HG03159 (cell line): ENCODE data around the gene LRRC47.

ENCODE experiments used
- ATAC-seq: cut with Tn5 transposase; IDR thresholded peaks from one replicate; pipeline ENCODE4 v1.9.1; 2021; ENCODE audit warnings: mild to moderate bottlenecking, moderate library complexity; ENCODE audit not compliant: unreplicated experiment

LRRC47 gene

DNA sequence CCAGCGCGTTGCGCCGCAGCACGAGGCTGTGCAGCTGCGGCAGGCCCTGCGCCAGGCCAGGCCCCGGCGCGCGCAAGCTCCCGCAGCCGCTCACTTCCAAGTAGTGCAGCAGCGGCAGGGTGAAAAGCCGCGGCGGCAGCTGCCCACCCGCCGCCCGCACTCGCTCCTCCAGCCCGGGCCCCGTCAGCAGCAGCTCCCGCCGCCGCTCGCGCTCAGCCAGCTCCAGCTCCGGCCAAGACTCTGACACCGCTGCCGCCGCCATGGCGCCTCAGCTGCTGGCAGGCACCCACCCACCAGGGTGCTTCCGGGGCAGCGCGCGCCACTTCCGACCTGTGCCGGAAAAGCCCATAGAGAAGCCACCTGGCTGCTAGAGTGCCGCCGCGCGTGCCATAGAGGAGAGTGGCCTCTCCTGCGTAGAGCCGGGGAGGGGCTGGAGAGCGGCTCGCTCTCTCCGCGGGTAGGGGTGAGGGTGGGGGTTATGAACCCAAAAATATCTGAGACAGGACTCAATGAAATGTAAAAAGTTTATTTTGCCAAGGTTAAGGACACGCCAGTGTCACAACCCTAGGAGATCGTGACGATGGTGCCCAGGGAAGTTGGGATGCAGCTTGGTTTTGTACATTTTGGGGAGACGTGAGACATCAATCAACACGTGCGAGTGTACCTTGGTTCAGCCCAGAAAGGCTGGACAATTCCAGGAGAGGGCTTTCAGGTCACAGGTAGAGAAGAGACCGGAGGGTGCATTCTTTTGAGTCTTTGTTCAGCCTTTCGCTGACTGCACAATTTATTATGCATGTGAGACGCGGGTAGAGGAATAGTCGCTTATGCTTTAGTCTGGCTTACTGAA is at the start of gene LRRC47:
Gene LRRC47 (minus strand): TSS at position 284 of the 847 bp plus-strand sequence. CDS start 22 bp downstream, at position 262.
- peak; percentile 98 for ATAC-seq

DNA sequence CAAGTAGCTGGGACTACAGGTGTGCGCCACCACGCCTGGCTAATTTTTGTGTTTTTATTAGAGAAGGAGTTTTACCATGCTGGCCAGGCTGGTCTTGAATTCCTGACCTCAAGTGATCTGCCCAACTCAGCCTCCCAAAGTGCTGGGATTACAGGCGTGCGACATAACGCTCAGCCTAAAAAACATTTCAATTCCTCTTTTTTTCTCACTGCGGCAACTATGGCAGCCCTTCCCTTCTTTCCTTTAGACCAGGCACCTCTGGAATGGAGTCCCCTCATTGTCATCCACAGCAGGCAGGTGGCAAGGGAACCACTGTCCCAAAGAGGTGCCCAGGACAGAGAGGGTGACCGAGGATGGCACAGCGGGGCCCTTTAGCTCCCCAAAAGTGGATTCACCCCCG is 46.6 kb upstream of the LRRC47 start:
- no peak for ATAC-seq

DNA sequence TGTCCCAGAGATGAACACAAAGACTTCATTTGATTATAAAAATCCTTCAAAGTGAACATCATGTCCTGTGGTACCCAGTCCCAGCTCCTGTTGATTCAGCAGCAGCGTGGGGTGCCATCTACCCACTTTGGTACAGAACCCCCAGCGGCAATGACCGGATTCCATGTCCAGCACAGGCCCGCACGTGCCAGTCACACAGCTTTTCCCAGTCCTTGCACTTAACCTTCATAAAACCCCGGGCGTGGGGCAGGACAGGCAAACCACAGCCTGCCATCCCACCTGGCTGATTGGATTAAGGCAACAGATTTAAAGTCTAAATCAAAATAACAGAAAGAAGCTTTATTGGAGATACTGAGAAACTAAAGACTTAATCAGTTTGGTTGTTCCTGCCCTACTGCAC is 45.2 kb upstream of the LRRC47 start:
- no peak for ATAC-seq

DNA sequence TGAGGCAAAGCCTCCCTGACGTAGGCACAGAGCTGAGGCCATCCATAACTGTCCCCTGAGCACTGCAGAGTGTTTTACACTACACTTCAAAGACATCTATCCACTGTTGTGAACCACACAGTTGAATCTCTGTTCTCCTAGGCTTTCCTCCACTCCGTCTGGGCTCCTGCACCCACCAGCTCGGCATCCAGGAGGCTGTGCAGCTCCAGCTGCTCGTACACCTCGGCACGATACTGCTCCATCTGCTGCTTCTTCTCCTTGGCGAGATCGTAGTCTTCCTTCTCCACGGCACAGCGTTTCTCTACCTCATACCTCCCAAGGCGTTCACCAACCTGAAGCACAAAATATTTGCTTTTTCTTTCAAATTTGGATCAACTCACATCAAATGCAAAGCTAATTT is 42.5 kb upstream of the LRRC47 start:
- no peak for ATAC-seq

DNA sequence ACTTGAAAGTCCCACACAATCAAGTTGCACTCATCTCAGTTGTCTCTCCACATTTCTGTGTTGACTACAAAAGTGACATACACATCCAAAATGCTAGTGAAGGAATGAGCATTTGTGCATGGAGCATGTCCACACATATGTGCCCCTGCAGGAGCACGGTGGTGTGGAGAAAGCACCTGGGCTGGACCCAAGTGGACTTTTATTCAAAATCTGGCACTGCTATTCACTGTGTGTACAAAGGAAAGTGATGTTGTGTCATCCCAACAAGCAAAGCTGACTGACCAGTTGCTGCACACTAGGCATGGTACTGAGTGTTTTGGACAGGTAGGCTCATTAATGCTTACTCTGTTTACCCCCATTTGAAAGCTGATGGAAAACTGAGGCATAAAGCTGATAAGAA is 41.4 kb upstream of the LRRC47 start:
- no peak for ATAC-seq

DNA sequence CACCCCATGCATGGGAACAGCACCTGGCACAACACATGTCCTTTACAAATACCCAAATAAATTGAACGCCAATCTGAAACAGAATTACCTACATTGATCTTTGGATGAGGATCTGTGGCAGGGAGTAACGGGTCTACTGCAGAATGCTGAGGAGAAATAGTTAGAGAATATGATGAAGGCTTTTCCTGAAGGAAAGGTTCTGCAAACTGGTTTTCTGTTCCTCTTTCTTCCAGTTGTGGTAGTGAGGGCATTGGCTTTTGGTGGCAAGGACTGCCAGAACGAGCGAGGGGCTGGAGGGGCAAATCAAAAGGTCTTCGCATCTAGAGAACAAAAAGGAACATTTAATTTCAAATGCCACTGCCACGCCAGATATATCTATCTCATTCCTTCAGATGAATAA is 40.9 kb upstream of the LRRC47 start:
- no peak for ATAC-seq

DNA sequence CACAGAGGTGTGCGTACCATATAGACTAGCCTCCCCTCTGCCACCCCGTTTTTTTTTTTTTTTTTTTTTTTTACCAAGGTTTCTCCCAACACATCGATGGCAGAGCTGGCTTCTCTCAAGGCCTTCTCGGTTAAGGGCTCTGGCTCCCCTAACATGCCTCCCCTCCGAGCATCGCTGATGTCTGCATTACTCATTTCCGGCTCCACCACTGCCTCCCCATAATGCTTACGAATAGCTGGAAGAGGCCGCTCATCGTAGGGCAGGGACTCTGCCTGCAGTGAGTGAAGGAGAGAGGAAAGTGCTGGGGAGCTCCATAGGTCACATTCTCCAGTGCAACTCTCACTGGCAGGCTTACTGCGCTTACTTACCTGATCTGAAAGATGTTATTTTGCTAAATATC is 40.1 kb upstream of the LRRC47 start:
- ATAC-seq, result no peak

DNA sequence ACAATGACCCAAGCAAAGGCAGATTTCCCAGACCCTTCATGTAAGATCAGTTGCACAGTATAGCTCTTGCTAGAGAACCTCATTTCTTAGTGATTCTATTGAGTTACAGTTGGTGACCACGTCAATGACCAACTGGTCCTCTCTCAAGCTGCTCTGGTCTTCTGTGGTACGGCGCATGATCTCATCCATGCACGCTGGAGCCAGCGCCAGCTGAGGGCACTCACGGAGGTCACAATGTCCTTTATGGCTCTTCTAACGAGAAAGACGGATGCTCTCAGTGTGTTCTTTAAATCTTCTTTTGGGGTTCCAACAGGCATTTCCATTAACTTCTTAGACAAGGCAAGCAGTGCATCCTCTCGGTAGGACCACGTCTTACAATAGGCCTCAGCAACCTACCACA is 38.4 kb upstream of the LRRC47 start:
- ATAC-seq, result no peak

DNA sequence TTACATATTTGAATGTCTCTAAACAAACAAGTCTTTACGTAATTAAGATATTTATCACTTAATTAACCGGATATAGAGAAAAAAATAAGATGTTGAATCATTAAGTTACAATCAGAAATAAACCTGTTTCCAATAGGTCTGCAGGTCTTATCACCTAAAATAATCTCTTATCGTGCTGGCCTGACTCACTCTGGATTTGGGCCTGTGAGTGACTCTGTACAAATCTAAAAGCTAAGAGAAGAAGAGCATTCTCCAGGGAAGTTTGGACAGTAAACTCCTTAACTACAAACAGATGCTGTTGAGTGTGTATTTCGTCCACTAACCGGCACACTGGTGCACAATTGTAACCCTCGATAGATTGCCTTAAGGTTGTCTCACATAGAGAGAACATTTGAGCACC is 35.4 kb upstream of the LRRC47 start:
- no peak for ATAC-seq

DNA sequence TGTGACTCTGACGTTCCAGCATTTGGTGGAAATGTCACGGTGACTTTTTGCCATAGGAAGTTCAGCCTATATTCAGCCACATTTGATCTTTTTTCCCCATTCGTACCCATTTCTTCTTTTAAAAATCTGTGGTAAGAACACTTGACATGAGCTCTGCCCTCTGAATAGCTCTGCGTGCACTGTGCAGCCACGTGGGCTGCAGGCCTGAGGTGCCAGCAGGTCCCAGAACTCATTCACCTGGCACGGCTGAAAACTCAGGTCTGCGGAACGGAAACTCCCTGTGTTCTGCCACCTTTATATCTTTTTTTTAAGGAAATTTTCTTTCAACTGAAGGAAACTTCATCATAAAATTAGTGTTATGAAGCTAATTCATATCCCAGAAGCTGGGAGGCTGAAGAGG is 32.1 kb upstream of the LRRC47 start:
- no peak for ATAC-seq

DNA sequence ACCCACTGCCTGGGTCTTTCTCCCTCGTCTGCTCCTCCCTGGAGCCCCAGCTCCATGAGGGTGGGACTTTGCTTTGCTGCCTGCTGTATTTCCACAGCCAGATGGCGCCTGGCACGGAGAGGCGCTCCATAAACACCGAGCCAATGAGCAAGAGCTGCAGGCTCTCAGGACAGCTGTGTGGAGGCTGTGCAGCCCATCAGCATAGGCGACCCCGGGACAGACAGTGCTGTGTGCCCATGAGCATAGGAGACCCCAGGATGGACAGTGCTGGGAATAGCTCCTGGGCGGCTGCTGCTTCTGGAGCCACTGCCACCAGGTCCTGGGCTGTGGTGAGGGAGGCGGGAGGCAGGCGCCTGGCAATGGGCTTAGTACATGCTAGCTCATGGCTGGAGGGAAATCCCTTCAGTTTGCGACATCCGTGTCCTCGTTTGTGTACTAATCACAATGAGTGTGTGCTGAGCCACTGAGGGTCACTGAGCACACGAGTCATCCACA is 31.6 kb upstream of the LRRC47 start:
- no peak for ATAC-seq

DNA sequence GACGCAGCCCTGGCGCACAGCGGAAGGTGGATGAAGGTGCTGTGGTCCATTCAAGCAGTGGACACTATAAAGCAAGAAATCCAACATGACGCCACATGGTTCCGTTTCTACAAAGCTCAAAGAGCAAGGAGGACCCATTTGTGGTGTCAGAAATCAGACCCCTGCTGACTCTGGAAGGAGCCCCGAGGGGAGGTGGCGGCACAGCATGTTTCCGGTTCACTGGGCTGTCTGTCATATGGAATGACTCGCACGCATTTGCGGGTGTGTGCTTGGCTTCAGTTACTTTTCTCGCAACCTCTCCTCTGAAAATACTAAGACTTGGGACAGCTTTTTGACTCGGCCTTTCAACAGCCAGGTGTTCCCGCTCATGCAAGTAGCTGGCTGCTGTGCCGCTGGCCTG is 29.1 kb upstream of the LRRC47 start:
- no peak for ATAC-seq

DNA sequence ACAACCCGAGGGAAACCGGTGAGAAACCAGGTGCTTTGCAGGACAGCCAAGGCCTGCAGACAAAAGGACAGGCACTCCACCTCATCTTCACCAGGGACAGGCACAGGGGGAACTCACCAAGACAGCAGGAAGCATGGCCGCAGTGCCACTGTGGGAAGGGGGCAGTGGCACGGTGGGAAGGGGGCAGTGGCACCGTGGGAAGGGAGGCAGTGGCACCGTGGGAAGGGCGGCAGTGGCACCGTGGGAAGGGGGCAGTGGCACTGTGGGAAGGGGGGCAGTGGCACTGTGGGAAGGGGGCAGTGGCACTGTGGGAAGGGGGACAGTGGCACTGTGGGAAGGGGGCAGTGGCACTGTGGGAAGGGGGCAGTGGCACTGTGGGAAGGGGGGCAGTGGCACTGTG is 28.4 kb upstream of the LRRC47 start:
- no peak for ATAC-seq

DNA sequence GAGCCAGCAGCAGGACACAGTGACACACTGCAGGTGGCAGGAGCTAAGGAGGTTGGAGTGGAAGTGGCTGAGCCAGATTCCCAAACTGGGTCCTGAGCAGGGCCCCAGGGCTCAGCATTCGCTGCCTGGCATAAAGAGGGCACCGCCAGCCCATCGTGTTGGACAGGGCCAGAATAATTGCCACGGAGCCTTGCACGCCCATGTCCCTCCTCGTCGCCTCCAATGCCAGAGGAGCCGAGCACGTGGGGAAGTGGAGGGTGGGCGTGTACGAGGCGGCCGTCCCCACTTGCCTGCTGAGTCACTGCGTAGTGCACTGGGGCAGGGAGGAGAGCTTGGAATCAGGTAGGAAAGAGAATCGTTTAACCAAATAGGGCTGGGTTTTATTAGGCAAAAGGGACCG is 26.1 kb upstream of the LRRC47 start:
- no peak for ATAC-seq

DNA sequence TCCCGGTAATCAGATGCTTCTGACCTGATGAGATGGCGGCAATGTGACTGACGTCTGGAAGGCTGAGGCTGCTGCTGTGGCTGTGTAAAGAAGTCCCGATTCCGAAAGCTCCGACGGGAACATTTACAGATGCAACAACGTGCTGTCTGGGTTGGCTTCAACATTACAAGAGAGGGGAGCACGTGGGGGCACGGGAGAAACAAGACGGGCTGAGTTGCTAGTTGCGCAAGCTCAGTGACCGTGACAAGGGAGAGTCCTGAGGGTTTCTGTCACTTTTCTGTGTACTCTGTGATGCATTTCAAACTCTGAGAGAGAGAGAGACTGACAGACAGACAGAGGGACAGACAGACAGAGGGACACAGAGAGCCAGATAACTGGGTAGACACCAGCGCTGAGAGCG is 25.6 kb upstream of the LRRC47 start:
- ATAC-seq, result no peak

DNA sequence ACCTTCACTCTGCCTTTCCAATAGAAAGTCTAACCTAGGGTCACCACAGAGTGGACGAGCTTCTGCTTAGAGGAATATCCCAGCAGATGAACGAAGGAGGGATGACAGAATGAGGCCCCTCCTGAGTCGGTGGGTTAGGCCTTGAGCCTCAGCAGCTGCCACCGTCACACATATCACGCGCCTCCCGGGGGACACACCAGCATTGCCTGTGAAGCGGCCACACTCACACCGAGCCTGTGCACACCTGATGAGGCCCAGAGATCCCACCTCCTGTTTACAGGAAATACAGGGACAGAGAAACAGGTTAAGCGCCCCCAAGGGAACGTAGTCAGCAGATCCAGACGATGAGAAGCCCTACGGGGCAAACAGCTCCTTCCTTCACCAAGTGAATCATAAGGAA is 25.1 kb upstream of the LRRC47 start:
- ATAC-seq, result no peak

DNA sequence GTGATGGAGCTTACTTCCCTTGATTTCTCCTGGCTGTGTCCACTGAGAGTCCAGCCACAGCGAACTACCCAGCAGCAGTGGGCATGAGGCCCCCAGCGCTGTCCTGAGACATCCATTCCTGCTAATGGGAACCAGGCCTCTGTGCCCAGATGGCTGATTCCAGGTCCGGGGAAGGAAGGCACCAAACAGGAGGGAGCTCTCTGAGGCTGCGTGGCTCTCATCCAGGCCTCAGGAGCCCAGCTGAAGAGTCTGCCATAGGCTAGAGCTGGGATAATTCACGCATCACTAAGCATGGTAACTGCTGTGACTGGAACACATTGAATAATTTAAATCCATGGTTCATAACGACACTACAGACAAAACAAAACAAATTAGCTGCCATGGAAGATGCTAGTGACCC is 24.7 kb upstream of the LRRC47 start:
- no peak for ATAC-seq

DNA sequence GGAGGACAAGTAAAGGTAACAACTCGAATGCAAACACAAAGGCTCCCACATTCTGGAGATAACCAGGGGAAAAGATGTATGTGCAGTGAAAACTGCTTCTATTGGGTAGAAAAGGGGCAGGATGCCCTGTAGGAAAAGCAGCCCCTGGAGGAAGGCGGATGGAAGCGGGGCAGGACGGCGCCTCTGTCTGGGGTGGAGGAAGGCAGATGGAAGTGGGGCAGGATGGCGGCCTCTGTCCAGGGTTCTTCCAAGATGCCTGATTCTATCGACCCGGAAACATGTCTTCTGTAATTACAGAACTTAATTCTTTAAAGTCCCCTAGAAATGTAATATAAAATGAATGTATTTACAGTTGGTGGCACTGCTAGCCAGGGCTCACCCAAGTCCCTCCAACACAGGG is 24.0 kb upstream of the LRRC47 start:
- ATAC-seq, result no peak

DNA sequence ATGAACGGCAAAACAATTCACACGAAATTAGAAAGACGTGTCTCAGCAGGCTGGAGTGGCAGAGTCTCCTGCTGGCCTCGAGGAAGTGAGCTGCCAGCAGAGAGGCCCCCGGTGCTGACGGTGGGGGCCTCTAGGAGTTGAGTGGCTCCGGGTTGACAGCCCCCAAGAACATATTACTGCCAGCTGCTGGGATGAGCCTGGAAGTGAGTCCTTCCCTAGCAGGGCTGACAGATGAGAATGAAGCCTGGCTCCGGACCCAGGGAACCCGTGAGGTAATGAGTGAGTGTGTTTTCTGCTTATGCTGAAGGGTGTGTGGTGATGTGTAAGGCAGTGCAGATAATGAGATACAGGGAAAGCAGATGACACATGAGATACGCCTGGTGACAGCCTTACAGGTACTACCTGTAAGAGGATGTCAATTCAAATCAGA is 23.5 kb upstream of the LRRC47 start:
- no peak for ATAC-seq

DNA sequence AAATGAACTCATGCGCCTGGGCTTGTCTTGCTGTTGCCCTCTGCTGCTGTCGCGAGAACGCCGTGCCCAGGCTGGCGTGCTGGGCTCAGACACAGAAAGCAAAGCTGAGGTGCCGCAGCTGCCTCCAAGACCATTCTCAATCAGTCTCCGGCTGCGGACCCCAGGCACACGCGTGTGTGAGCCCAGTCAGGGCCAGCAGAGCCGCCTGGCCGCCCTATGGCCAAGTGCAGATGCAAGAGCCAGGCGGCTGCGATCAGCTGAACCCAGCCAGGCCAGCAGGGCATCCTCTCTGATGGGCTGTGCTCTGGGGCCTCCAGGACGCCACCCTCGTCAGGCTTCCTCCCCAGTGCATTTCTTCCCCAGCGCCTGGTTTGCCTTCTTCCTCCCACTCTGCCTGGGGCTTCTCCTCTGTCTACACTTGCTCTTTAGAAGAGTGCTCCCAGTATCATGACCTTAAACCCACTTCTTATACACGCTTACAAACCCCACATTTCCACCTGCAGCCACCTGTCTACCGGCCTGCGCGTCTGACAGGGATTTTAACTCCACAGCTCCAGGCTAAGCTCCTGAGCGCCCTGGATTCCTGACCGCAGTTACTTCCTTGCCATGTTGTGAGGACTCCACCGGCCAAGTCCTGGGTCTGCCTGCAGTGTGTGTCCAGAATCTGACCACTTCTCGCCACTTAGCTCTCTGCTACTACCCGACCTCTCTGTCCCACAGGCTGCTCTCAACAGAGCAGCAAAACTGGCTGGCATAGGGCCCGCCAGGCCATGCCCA is 21.7 kb upstream of the LRRC47 start:
- ATAC-seq, result no peak

DNA sequence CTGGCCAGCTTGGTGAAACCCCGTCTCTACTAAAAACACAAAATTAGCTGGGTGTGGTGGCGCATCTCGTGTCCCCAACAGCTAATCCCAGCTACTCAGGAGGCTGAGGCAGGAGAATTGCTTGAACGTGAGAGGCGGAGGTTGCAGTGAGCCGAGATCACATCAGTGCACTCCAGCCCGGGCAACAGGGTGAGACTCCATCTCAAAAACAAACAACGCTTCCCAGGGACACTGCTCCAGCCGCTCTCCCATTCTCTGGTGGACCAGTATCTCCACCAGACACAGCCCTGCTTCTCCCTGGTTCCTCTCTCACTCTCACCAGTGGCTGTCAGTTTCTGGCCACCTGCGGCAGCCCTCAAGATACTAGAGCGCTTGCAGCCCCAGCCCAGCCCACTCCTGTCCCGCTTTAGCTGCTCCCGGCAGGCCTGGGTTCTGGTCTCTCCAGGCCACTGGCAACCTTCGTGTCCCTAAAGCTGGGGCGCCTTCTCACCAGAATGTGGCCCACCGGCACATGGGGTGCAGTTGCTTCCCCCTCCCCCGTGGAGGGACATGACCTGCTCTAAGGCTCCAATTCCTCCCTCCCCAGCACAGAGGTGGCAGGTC is 20.9 kb upstream of the LRRC47 start:
- no peak for ATAC-seq
